HepG2 (cell line): ENCODE results near the gene OSTF1.

ENCODE experiments used
- HNF4G ChIP-seq, 2 experiments: sonication (generic) in 1 of 2; formaldehyde crosslinking in 1 of 2; IDR thresholded peaks; 2 replicates each; pipeline versions ENCODE4 v1.4.0 to v1.6.1; 2011 to 2020; ENCODE audit warnings: borderline replicate concordance in 2 of 2, low read depth in 2 of 2, mild to moderate bottlenecking in 2 of 2, low read length in 1 of 2, missing genetic modification reagents in 1 of 2, moderate library complexity in 1 of 2
- SIN3A ChIP-seq: IDR thresholded peaks from 2 replicates; pipeline ENCODE4 v1.6.1; 2011; ENCODE audit warnings: low read depth, mild to moderate bottlenecking, control low read depth, low read length, borderline replicate concordance
- TF ChIP-seq, protein P1 (sequence below): sonication (generic); formaldehyde crosslinking; IDR thresholded peaks from 2 replicates; pipeline ENCODE4 v1.5.0; 2020; ENCODE audit warnings: mild to moderate bottlenecking, missing genetic modification reagents, moderate library complexity

DNA sequence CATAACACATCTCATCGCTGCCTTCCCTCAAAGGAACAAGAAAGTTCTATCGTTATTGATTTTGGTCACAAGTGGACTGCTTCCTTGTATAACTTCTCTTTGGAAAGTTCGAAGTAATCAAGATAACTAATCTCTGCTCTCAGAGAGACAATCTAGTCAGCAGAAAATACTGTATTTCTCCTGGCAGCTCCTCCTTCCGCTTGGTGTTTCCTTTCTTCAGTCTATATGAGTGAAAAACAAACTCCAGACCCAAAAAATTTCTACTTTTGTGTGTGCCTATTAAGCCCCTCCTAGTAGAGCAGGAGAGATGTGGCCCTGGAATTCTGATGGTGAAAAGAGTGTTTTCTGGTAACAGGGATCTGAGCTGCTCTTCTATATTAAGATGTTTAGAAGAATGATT lies 24.5 kb downstream of the OSTF1 start:
- TF ChIP-seq HNF4G (IDR thresholded peaks at IDR 0.05; ENCODE audit: borderline replicate concordance, low read depth, low read length): no peak
- TF ChIP-seq HNF4G (CRISPR knock-in tag; IDR thresholded peaks at IDR 0.05; ENCODE audit: borderline replicate concordance, low read depth): no peak
- TF ChIP-seq, protein P1, sequence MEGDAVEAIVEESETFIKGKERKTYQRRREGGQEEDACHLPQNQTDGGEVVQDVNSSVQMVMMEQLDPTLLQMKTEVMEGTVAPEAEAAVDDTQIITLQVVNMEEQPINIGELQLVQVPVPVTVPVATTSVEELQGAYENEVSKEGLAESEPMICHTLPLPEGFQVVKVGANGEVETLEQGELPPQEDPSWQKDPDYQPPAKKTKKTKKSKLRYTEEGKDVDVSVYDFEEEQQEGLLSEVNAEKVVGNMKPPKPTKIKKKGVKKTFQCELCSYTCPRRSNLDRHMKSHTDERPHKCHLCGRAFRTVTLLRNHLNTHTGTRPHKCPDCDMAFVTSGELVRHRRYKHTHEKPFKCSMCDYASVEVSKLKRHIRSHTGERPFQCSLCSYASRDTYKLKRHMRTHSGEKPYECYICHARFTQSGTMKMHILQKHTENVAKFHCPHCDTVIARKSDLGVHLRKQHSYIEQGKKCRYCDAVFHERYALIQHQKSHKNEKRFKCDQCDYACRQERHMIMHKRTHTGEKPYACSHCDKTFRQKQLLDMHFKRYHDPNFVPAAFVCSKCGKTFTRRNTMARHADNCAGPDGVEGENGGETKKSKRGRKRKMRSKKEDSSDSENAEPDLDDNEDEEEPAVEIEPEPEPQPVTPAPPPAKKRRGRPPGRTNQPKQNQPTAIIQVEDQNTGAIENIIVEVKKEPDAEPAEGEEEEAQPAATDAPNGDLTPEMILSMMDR (CRISPR knock-in tag): no peak
- no peak for TF ChIP-seq SIN3A
